Stomach (tissue), 4 donors: Measurements from ENCODE around the gene DHX36.

Source experiments
- POLR2A ChIP-seq, 4 donors: fragments of 450-650 bp; IDR thresholded peaks; one replicate each; pipeline ENCODE4 v1.6.1; 2016; ENCODE audit warnings: antibody characterized with exemption in 4 of 4, control low read depth in 2 of 4, mild to moderate bottlenecking in 1 of 4, moderate library complexity in 1 of 4
- TF ChIP-seq, protein P1 (sequence below), 7 experiments: fragments of 450-650 bp in 4 of 7; fragments of 200-600 bp in 3 of 7; sonication (generic) in 3 of 7; IDR thresholded peaks; one replicate each; pipeline ENCODE4 v1.5.1; 2016 to 2019; ENCODE audit warnings: antibody characterized with exemption in 7 of 7, control low read depth in 2 of 7, mild to moderate bottlenecking in 1 of 7

DNA sequence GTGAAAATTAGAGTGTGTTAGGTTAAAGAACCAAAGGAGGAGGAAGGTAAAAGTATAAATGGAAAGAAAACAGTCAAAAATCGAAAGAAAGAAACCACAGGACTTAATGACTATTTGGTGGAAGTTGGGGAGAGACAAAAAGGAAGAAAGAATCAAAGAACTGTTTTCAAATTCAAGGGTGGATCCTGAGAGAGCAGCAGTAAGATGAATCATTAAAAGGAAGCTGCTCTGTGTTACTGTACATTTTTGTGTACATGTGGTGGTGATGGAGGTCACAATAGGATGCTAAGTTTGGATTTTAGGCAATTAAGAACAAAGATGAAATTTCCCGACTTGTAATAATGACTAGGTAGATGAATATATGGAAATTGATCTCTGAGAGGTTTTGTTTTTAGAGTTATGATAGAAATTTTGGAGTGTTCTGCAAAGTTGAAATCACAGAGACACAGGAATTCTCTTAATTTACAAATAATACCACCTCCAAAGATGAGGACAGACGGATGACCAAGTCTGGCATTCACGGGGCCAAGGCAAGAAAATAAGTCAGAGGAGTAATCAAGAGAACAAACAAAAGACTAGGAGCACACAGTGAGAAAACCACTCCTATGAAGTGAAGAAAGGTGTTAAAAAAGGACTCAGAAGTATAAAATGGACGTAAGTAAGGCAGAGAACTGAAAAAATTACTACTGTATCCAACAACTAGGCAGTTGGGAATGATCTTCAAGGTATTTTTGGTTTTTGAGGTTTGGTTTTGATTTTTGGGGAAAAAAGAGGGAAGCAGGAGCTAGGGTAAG is 7.1 kb downstream of the DHX36 start:
- no peak for TF ChIP-seq POLR2A (IDR thresholded peaks at IDR 0.05)
- TF ChIP-seq, protein P1, sequence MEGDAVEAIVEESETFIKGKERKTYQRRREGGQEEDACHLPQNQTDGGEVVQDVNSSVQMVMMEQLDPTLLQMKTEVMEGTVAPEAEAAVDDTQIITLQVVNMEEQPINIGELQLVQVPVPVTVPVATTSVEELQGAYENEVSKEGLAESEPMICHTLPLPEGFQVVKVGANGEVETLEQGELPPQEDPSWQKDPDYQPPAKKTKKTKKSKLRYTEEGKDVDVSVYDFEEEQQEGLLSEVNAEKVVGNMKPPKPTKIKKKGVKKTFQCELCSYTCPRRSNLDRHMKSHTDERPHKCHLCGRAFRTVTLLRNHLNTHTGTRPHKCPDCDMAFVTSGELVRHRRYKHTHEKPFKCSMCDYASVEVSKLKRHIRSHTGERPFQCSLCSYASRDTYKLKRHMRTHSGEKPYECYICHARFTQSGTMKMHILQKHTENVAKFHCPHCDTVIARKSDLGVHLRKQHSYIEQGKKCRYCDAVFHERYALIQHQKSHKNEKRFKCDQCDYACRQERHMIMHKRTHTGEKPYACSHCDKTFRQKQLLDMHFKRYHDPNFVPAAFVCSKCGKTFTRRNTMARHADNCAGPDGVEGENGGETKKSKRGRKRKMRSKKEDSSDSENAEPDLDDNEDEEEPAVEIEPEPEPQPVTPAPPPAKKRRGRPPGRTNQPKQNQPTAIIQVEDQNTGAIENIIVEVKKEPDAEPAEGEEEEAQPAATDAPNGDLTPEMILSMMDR (IDR thresholded peaks at IDR 0.05): no peak
